Tibial nerve (tissue), 4 donors: ENCODE measurements around the gene LMO4. TPM values are rescaled to one million over a fixed set of nuclear protein-coding genes. Genes with fewer than 3 reads are reported as not detected.
A peak's percentile ranks its signal among the peaks of the same experiment; 100 is the strongest.

Experiments
- DNase-seq, 2 donors: peaks; one replicate each; pipeline ENCODE4 v3.0.0-alpha.2; 2019; ENCODE audit warnings: low spot score in 2 of 2
- H3K27ac ChIP-seq, 4 donors: fragments of 200-600 bp; sonication (generic) in 3 of 4; one replicate each; pipeline ENCODE4 v1.5.1; 2017 to 2019; ENCODE audit warnings: mild to moderate bottlenecking in 1 of 4
- H3K27me3 ChIP-seq, 2 donors: fragments of 200-600 bp; sonication (generic) in 1 of 2; one replicate each; pipeline versions ENCODE4 v1.5.1 to v1.6.0; 2017 to 2019
- H3K36me3 ChIP-seq, 3 donors: fragments of 200-600 bp; sonication (generic); one replicate each; pipeline ENCODE4 v1.5.1; 2018 to 2019
- H3K4me1 ChIP-seq, 4 donors: fragments of 200-600 bp; sonication (generic) in 3 of 4; one replicate each; pipeline ENCODE4 v1.5.1; 2017 to 2019
- H3K4me3 ChIP-seq, 4 donors: fragments of 200-600 bp; sonication (generic) in 3 of 4; one replicate each; pipeline ENCODE4 v1.5.1; 2017 to 2019; ENCODE audit warnings: mild to moderate bottlenecking in 1 of 4, moderate library complexity in 1 of 4
- H3K9me3 ChIP-seq, 4 donors: fragments of 200-600 bp; sonication (generic) in 3 of 4; one replicate each; pipeline ENCODE4 v1.5.1; 2017 to 2019
- EP300 ChIP-seq, 2 donors: sonication (generic); formaldehyde crosslinking; IDR thresholded peaks; one replicate each; pipeline ENCODE4 v1.6.1; 2017; ENCODE audit warnings: antibody characterized with exemption in 2 of 2, mild to moderate bottlenecking in 1 of 2
- POLR2A ChIP-seq, 2 donors: fragments of 450-650 bp; IDR thresholded peaks; one replicate each; pipeline ENCODE4 v1.6.1; 2017; ENCODE audit warnings: antibody characterized with exemption in 2 of 2, mild to moderate bottlenecking in 2 of 2, moderate library complexity in 2 of 2
- WGBS, 2 donors: methylation state at CpG; one replicate each; pipeline ENCODE4 v1.1.5; 2018; 5-methylcytosine and 5-hydroxymethylcytosine counted together
- total RNA-seq, 4 donors: library from RNA; depleted of rRNA; stranded (reverse); fragments of >200 nt; gene quantifications; one replicate each; pipeline ENCODE4 v1.1.0, GENCODE V29; 2016
- TF ChIP-seq, protein P1 (sequence below), 5 experiments: fragments of 200-600 bp in 3 of 5; fragments of 450-650 bp in 2 of 5; sonication (generic) in 3 of 5; IDR thresholded peaks; one replicate each; pipeline ENCODE4 v1.5.1; 2016 to 2019; ENCODE audit warnings: antibody characterized with exemption in 5 of 5, mild to moderate bottlenecking in 3 of 5, moderate library complexity in 2 of 5

The LMO4 gene, protein sequence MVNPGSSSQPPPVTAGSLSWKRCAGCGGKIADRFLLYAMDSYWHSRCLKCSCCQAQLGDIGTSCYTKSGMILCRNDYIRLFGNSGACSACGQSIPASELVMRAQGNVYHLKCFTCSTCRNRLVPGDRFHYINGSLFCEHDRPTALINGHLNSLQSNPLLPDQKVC
- 10 to 100 TPM; 34.7 to 43.2 (median 40.7) TPM for total RNA-seq

DNA sequence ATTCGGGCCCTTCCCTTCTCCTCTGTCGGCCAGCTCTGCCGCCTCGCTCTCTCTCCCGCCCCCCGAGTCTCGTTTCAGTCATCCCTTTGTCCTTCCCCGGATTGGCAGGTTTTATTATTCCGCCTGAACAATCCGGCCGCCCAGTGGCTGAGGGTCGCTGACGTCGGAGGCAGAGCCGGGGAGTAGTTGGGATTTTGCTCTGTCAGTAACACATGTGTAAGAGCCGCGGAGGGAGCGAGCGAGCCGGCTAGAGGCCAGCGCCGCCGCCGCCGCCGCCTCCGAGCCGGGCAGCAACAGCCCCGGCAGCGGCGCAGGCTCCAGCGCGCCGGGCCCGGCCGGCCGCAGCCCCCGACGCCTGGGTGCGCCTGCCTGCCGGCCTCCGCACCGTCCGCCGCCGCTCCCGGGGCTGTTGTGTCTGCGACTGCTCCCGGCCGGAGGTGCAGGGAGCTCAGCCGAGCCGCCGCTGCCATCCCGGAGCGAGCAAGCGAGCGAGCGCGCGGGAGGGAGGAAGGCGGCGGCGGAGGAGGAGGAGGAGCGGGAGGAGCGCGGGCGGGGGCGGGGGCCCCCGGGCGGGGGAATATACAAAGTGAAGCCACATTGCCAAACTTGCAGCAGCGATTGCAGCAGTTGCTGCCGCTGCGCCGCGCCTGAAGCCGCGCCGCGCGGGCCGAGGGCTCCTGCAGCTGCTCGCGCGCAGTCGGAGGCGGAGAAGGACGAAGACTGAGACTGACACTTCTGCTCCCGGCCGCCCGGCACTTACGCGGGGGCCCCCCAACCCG is at the start of gene LMO4:
Gene LMO4 (plus strand): TSS at position 609 of the 779 bp plus-strand sequence. CDS start 3,136 bp downstream, outside the sequence.
- Histone ChIP-seq H3K4me3 (peak within 1 kb of the TSS; percentile 79 to 86 (median 84)), H3K27me3 (no peaks in the 10 kb centered on the region), H3K9me3 (no peaks in the 10 kb centered on the region), H3K4me1 (peaks cover 0 to 30% (median 11%) of the 10 kb centered on the region in 4 donors), H3K36me3 (no peaks in the 10 kb centered on the region), H3K27ac (peak within 1 kb of the TSS; percentile 96 to 99 (median 98))
- TF ChIP-seq, protein P1, sequence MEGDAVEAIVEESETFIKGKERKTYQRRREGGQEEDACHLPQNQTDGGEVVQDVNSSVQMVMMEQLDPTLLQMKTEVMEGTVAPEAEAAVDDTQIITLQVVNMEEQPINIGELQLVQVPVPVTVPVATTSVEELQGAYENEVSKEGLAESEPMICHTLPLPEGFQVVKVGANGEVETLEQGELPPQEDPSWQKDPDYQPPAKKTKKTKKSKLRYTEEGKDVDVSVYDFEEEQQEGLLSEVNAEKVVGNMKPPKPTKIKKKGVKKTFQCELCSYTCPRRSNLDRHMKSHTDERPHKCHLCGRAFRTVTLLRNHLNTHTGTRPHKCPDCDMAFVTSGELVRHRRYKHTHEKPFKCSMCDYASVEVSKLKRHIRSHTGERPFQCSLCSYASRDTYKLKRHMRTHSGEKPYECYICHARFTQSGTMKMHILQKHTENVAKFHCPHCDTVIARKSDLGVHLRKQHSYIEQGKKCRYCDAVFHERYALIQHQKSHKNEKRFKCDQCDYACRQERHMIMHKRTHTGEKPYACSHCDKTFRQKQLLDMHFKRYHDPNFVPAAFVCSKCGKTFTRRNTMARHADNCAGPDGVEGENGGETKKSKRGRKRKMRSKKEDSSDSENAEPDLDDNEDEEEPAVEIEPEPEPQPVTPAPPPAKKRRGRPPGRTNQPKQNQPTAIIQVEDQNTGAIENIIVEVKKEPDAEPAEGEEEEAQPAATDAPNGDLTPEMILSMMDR (IDR thresholded peaks at IDR 0.05), result peak in 2 of 5 experiments; percentile 53 to 55
- TF ChIP-seq POLR2A (IDR thresholded peaks at IDR 0.05) (peak; percentile 94), EP300 (IDR thresholded peaks at IDR 0.05) (peak; percentile 32 to 92)
- 0 to 1% methylated on average over 22 to 69 of the region's 93 CpGs for WGBS, 2 donors
- DNase-seq, result peak; percentile 96

DNA sequence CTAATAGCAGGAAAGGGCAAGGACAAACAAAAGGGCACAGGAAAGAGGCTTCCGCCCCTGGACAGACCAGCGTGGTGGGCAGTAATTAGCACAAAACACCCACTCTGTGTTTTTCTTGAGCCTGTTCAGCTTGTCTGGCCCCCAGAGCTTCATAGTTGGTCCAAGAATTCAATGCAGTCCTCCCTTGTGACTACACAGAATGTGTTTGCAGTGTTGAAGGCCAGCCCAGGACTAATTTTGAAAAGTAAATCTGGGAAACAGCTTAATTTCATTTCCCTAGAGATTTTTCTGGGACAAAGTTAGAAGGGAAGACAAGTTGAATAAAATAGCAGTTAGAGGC is 49.2 kb upstream of the LMO4 start:
- Histone ChIP-seq H3K27me3 (no peaks in the 10 kb centered on the region), H3K9me3 (no peaks in the 10 kb centered on the region), H3K4me3 (no peak overlapping the region), H3K27ac (peak overlapping the region in 3 of 4 donors; percentile 20 to 76 (median 71)), H3K36me3 (no peaks in the 10 kb centered on the region), H3K4me1 (peaks cover 0 to 21% (median 10%) of the 10 kb centered on the region in 4 donors)
- TF ChIP-seq POLR2A (IDR thresholded peaks at IDR 0.05) (no peak), EP300 (IDR thresholded peaks at IDR 0.05) (no peak)
- 23 to 29% methylated on average over 2 of the region's 2 CpGs for WGBS, 2 donors
- DNase-seq, result no peak

DNA sequence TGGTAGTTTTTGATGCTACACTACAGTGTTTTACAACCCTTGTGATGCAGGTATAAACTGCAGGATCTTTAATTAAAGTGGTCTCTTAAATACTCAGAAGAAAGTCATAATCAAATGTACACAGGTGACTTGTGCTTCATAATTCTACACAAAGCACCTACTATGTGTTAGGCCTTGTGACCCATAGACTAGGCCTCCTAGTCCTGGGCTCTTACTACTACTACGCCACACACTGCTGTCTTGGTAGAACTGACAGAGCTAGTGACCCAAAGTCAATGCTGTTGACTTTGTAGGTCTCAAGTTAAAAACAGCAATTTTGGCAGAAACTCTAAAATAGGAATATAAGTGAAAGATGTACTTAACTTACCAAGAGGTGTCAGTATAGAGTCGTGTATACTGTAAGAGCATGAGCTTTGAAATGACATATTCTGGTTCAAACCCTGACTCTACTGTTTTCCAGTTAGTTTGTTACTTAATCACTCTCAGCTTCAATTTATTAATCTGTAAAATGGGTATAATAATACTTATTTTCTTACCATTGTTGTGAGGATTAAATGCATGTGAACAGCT is 48.6 kb upstream of the LMO4 start:
- Histone ChIP-seq H3K4me3 (no peak overlapping the region), H3K27ac (peak overlapping the region in 2 of 4 donors; percentile 71 to 76), H3K4me1 (peaks cover 0 to 21% (median 10%) of the 10 kb centered on the region in 4 donors), H3K27me3 (no peaks in the 10 kb centered on the region), H3K36me3 (no peaks in the 10 kb centered on the region), H3K9me3 (no peaks in the 10 kb centered on the region)
- 62 to 67% methylated on average over 2 of the region's 2 CpGs for WGBS, 2 donors
- TF ChIP-seq EP300 (IDR thresholded peaks at IDR 0.05), result no peak
- no peak for TF ChIP-seq POLR2A (IDR thresholded peaks at IDR 0.05)
- TF ChIP-seq, protein P1 (IDR thresholded peaks at IDR 0.05), result no peak
- no peak for DNase-seq

DNA sequence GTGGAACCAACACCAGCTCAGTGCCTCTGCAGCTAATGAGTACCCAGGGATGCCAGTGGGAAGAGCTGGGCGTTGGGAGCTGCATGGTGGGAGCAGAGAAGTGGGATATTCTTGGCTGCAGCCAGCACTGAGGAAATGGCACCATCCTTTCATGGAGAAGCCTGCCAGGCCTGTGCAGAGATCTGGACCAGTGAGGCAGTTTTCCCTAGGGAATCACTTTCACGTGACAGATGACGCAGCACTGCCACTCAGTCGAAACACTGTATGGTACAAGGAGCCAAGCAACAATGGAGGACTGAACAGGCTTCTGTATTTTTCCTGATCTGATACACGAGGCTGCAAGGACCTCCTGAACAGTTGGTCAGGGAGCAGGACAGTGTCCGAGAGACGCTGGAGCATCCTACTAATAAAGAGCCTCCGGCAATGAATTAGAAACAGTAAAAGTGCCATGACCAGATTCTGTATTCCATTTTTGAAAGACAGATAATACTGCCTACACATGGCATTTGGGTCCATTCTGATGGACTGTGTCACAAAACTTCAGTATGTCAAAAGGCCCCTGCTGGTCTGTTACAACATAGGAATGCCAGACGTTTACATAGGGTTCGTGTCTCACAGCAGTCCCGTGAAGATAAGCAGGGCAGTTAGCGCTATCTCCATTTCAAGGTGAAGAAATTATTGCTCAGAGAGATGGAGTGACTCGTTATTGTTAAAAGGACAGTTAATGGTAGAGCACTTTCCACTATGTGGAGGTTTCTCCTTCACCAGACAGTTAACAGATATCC is 44.0 kb upstream of the LMO4 start:
- H3K4me1 ChIP-seq, result peaks cover 0 to 9% (median 2%) of the 10 kb centered on the region in 4 donors
- no peaks in the 10 kb centered on the region for H3K36me3 ChIP-seq
- H3K4me3 ChIP-seq, result no peak overlapping the region
- WGBS, 2 donors, result 84 to 86% methylated on average over 13 of the region's 13 CpGs
- no peaks in the 10 kb centered on the region for H3K9me3 ChIP-seq
- H3K27ac ChIP-seq, result no peak overlapping the region
- TF ChIP-seq EP300 (IDR thresholded peaks at IDR 0.05) (no peak), POLR2A (IDR thresholded peaks at IDR 0.05) (no peak)
- TF ChIP-seq, protein P1 (IDR thresholded peaks at IDR 0.05), result no peak
- no peaks in the 10 kb centered on the region for H3K27me3 ChIP-seq
- no peak for DNase-seq

DNA sequence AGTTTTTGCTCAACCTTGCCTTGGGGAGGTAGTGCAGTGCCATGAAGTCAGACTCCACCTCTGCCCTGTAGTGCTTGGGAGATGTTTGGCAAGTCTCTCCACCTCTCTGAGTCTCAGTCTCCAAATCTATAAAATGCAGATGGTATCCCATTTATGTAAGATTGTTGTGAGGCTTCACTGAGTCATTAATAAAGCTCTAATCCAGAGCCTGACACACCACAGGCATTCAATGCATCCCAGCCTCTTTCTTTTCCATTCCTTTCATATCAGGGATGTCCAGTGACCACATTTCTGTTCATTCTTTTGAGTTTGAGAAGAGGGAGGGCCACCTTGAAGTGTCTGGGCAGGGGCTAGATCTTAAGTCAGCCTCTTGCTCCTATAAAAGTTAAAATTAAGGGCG is 37.6 kb upstream of the LMO4 start:
- TF ChIP-seq, protein P1 (IDR thresholded peaks at IDR 0.05), result no peak
- no peak for TF ChIP-seq EP300 (IDR thresholded peaks at IDR 0.05)
- no peak overlapping the region for H3K4me3 ChIP-seq
- H3K27ac ChIP-seq, result no peak overlapping the region
- H3K9me3 ChIP-seq, result no peaks in the 10 kb centered on the region
- no peaks in the 10 kb centered on the region for H3K27me3 ChIP-seq
- H3K36me3 ChIP-seq, result no peaks in the 10 kb centered on the region
- no peak for DNase-seq
- WGBS, 2 donors, result 67 to 73% methylated on average over 1 of the region's 1 CpG
- peaks cover 0 to 3% (median 0%) of the 10 kb centered on the region in 4 donors for H3K4me1 ChIP-seq
